Loucy (cell line): ENCODE results near the gene CIROP.

Experiments used
- CTCF ChIP-seq: fragments of 200-600 bp; sonication (generic); conservative IDR thresholded peaks from 2 replicates; pipeline ENCODE4 v1.5.1; 2014; ENCODE audit warnings: mild to moderate bottlenecking, antibody characterized with exemption, low read length
- EZH2phosphoT487 ChIP-seq: fragments of 200-600 bp; IDR thresholded peaks from 2 replicates; pipeline ENCODE4 v1.6.1; 2018; ENCODE audit warnings: antibody characterized with exemption, mild to moderate bottlenecking, moderate library complexity, borderline replicate concordance

DNA sequence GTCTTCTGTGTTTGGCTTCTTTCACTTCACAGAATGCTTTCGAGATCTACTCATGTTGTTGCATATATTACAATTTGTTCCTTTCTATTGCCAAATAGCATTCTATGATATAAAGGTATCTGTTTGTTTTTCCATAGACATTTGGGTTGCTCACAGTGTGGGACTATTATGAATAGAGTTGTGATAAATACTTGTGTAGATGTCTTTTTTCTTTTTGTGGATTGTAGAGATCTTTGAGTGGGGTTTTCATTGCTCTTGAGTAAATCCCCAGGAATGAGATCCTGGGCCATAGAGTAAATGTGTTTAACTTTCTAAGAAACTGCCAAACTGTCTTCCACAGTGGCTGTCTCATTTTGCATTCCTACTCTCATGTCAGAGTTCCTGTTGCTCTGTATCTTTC, 39.1 kb upstream of the CIROP start:
- no peak for TF ChIP-seq CTCF
- TF ChIP-seq EZH2phosphoT487: no peak
